Pancreas (tissue), 10 donors: ENCODE measurements around the gene ADAMTS6. TPM values are rescaled to one million over a fixed set of nuclear protein-coding genes. Genes with fewer than 3 reads are reported as not detected.

ENCODE experiments used
- ATAC-seq, 4 donors: fragments of 200-7000 bp; cut with Tn5 transposase; one replicate each; pipeline versions ENCODE4 v1.8.0 to v1.9.1; 2020; ENCODE audit warnings: mild to moderate bottlenecking in 4 of 4, moderate library complexity in 4 of 4
- DNase-seq, 6 donors: peaks; one replicate each; pipeline ENCODE4 v3.0.0-alpha.2; 2020
- FAIRE-seq: peaks from 2 replicates; lab custom pipeline; 2012; peaks lifted over from hg19 to GRCh38; lab: Jason Lieb, UNC
- H3K27ac ChIP-seq, 4 donors: fragments of 200-600 bp; sonication (generic); 1 replicate in 3 of 4; 2 replicates in 1 of 4; pipeline versions ENCODE4 v1.5.0 to v1.8.0; 2020
- H3K27me3 ChIP-seq, 4 donors: fragments of 200-600 bp; one replicate each; pipeline ENCODE4 v1.8.0; 2021
- H3K36me3 ChIP-seq, 3 donors: fragments of 200-600 bp; sonication (generic) in 1 of 3; one replicate each; pipeline versions ENCODE4 v1.5.0 to v1.8.0; 2020 to 2021
- H3K4me1 ChIP-seq, 3 donors: fragments of 200-600 bp; one replicate each; pipeline ENCODE4 v1.8.0; 2021
- H3K4me3 ChIP-seq, 4 donors: fragments of 200-600 bp; sonication (generic) in 2 of 4; one replicate each; pipeline versions ENCODE4 v1.5.0 to v1.8.0; 2020 to 2021
- H3K9me3 ChIP-seq, 4 donors: fragments of 200-600 bp; one replicate each; pipeline ENCODE4 v1.8.0; 2021
- CTCF ChIP-seq, 4 donors: fragments of 200-600 bp; sonication (generic) in 3 of 4; IDR thresholded peaks; one replicate each; pipeline versions ENCODE4 v1.5.0 to v1.8.0; 2021; ENCODE audit warnings: antibody characterized with exemption in 4 of 4
- WGBS, 2 donors: extraction: QIAGEN DNeasy Blood & Tissue Kit; methylation state at CpG; one replicate each; pipeline ENCODE4 v1.1.7; 2013; 5-methylcytosine and 5-hydroxymethylcytosine counted together
- intact Hi-C, 3 donors: fragments of 100-400 bp; cut with DNase I; formaldehyde crosslinking; loops; one replicate each; pipeline versions ENCODE4 v1.11.1 to v1.14.2; 2022
- polyA plus RNA-seq, 2 donors: library from polyadenylated mRNA; stranded (reverse); fragments of 200-250 nt; gene quantifications; one replicate each; pipeline ENCODE4 v1.2.3, GENCODE V29; 2013
- total RNA-seq, 6 donors: library from RNA; stranded (reverse); fragmentation: NEBNext Ultra II Directional in 4 of 6; extraction: Animal tissue kit (Norgen Biotek cat#: 25700) in 4 of 6; gene quantifications; one replicate each; pipeline versions ENCODE4 v1.2.1 to v1.2.4, GENCODE V29; 2021 to 2023
- donor health status: healthy with polysubstance abuse.
- donor health status: DM: no; HTN: no; CAD: no; lungs with moderate emphysema.
- donor health status: DM: no; HTN: no; CAD: no.
- donor health status: control.
- donor health status: control.
- donor health status: Bipolar disorder and iron deficiency.
- donor health status: DM: yes; HTN: yes; CAD: no.
- donor health status: DM: no; HTN: no; CAD: no.
- donor health status: DM: no; HTN: no; CAD: no.
- donor health status: DM: yes; HTN: yes; CAD: no.

Gene ADAMTS6
- total and polyA plus RNA-seq, 8 donors, result 0.14 to 0.70 (median 0.30) TPM

DNA sequence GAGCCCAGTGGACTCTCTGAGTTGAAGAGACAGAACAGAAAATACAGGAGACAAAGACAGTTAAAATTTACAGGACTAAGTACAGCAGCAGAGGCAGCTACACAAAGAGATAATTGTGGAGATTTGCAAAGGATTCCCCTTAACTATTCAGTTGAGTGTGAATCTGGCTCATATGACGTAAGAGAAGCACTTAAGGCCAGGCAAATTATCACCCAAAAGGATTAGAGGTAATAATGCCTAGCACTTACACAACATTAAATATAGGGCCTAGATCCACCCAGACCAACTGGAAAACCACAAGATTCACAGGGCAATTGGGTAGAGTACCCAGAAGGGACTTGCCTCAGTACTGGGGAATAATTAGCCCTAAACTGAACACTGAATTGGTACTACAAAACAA, 41.3 kb downstream of the ADAMTS6 start:
- Histone ChIP-seq H3K27ac (no peak overlapping the region), H3K9me3 (no peaks in the 10 kb centered on the region), H3K4me3 (no peak overlapping the region), H3K36me3 (no peaks in the 10 kb centered on the region), H3K27me3 (no peaks in the 10 kb centered on the region), H3K4me1 (no peaks in the 10 kb centered on the region)
- intact Hi-C loops, result no loop called here
- no peak for FAIRE-seq
- TF ChIP-seq CTCF (IDR thresholded peaks at IDR 0.05), result no peak
- no peak for ATAC-seq
- WGBS, 2 donors, result 95 to 100% methylated on average over 1 of the region's 1 CpG
- DNase-seq, result no peak

DNA sequence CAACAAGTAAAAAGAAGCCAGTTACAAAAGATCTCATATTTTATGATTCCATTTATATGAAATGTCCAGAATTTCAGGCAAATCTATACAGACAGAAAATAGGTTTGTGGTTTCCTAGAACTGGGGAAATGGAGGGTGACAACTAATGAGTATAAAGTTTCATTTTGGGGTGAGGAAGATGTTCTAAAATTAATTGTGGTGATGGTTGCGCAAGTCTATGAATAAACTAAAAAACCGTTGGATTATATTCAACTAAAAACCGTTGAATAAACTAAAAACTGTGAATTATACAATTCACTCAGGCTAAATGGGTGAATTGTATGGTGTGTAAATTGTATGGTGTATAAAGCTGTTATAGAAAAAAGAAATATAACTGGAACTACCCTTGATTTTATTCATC, 47.6 kb downstream of the ADAMTS6 start:
- Histone ChIP-seq H3K9me3 (no peaks in the 10 kb centered on the region), H3K27me3 (no peaks in the 10 kb centered on the region), H3K4me3 (no peak overlapping the region), H3K36me3 (no peaks in the 10 kb centered on the region), H3K4me1 (no peaks in the 10 kb centered on the region), H3K27ac (no peak overlapping the region)
- DNase-seq (no peak), ATAC-seq (no peak), FAIRE-seq (no peak)
- no peak for TF ChIP-seq CTCF (IDR thresholded peaks at IDR 0.05)
- intact Hi-C loops, result no loop called here
- WGBS, 2 donors, result 80 to 88% methylated on average over 3 of the region's 3 CpGs

GRCh38 chr5:65426656-65427055, 55.1 kb downstream of the ADAMTS6 start:
- TF ChIP-seq CTCF (IDR thresholded peaks at IDR 0.05), result no peak
- H3K27me3 ChIP-seq, result no peaks in the 10 kb centered on the region
- H3K27ac ChIP-seq, result no peak overlapping the region
- DNase-seq (no peak), ATAC-seq (no peak), FAIRE-seq (no peak)
- H3K9me3 ChIP-seq, result no peaks in the 10 kb centered on the region
- H3K4me1 ChIP-seq, result no peaks in the 10 kb centered on the region
- H3K36me3 ChIP-seq, result no peaks in the 10 kb centered on the region
- H3K4me3 ChIP-seq, result no peak overlapping the region
- intact Hi-C loops, result no loop called here

DNA sequence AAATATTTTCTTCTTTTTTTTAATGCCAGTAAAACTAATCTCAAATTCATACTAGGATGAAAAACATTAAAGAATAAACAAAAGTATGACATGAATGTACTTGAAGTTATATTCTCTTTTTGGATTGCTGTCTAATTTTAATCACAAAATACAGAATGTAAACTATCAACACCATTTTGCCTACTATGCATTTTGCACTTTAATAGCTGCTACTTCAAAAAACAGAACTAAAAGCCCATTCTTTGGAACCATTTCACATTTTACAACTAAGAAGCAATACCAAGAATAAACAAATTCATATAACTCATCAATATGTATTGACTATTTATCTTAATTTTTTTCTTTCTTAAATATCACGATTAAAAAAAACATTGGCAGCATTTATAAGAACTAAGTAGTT, 58.1 kb downstream of the ADAMTS6 start:
- ATAC-seq (no peak), FAIRE-seq (no peak), DNase-seq (no peak)
- intact Hi-C loops, result no loop called here
- H3K4me1 ChIP-seq, result no peaks in the 10 kb centered on the region
- WGBS, 2 donors, result 38 to 66% methylated on average over 1 of the region's 1 CpG
- H3K4me3 ChIP-seq, result no peak overlapping the region
- H3K27me3 ChIP-seq, result no peaks in the 10 kb centered on the region
- TF ChIP-seq CTCF (IDR thresholded peaks at IDR 0.05), result no peak
- no peaks in the 10 kb centered on the region for H3K9me3 ChIP-seq
- no peak overlapping the region for H3K27ac ChIP-seq
- H3K36me3 ChIP-seq, result no peaks in the 10 kb centered on the region

GRCh38 chr5:65418661-65419060, 63.1 kb downstream of the ADAMTS6 start:
- no peaks in the 10 kb centered on the region for H3K27me3 ChIP-seq
- TF ChIP-seq CTCF (IDR thresholded peaks at IDR 0.05), result no peak
- no peak for ATAC-seq
- H3K4me1 ChIP-seq, result no peaks in the 10 kb centered on the region
- no peaks in the 10 kb centered on the region for H3K9me3 ChIP-seq
- no peak overlapping the region for H3K27ac ChIP-seq
- no peaks in the 10 kb centered on the region for H3K36me3 ChIP-seq
- no peak overlapping the region for H3K4me3 ChIP-seq
- no peak for DNase-seq
- 66 to 82% methylated on average over 2 of the region's 2 CpGs for WGBS, 2 donors
- FAIRE-seq, result no peak
- intact Hi-C loops, result no loop called here
